ENCODE measurements around the gene ZNF836. TPM values are rescaled to one million over a fixed set of nuclear protein-coding genes. Genes with fewer than 3 reads are reported as not detected.

ZNF836 gene
- polyA plus RNA-seq = 13.2 and 24.5 TPM in 2 replicates
- 56.5 and 67.3 TPM in 2 replicates for polyA minus RNA-seq

DNA sequence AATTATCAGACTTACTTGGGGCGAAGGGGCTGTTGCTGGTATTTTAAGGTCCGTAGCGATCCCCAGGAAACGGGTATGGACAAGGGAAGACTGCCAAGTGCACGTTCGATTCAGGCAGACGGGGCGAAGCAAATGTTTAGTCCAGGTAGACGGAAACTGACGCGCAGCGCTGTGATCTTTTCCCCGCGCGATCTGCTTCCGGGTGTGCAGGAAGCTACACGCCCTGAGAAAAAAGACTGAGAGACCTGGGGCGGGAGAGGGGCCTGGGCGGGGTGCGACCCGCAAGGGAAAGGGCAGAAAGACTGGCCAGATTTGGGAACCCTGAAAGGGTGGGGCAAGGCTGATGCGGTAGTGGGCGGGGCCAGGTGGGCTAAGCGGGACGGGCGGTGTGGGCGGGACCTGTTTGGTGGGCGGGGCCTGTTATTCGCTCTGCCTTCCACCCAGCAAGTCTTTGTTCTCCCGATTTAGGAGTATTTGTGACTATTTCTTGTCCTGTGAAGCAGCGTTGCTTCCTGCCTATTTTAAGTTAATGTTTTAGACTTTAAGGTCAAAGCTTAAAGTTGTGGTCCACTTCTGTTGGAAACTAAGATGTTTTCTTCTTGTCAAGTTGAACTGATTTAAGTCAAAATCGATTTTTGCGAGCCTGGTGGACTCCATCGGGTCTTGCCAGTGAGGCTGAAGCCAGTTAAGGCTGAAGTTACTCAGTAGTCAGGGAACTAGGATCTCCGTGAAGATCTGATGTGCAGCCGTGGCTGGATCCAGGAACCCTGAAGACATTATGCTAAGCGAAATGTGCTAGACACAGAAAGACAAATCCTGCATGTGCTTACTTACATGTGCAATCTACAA, at the start of gene ZNF836:
TSS of gene ZNF836 (minus strand) at position 301 of the 849 bp plus-strand sequence. CDS start 3,549 bp downstream, outside the sequence.
- peak within 1 kb of the TSS; percentile 73 for H3K4me3 ChIP-seq (ENCODE audit: low read length)
- H3K9ac ChIP-seq (ENCODE audit: low read length) = peak within 1 kb of the TSS; percentile 84

DNA sequence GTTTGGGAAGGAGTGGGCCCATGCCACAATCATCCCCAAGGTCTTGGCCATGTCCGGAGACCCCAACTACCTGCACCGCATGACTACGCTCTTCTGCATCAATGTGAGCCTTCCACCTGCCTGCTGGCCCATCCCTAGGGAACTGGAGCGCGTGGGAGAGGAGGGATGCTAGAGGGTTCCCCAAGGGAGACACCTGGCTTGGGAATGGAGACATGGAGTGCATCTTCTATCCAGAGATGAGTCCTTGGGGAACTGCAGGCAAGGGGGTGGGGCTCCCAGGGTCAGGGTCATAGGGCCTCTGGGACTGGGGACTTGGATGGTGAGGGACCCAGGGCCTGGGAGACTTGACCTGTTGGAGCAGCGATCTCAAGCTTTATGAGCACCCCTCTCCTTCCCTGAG, 49.6 kb upstream of the ZNF836 start:
- no peaks in the 10 kb centered on the region for H3K79me2 ChIP-seq (replicated peaks; ENCODE audit: insufficient read depth, low read length)
- no peaks in the 10 kb centered on the region for H3F3A ChIP-seq (ENCODE audit: insufficient read depth, low read length, poor library complexity, severe bottlenecking)
- no peak overlapping the region for H3K27ac ChIP-seq (ENCODE audit: low read length)
- H4K20me1 ChIP-seq (ENCODE audit: insufficient read depth) = no peaks in the 10 kb centered on the region
- H3K9ac ChIP-seq (ENCODE audit: low read length) = no peak overlapping the region
- TF ChIP-seq POLR2AphosphoS5 (IDR thresholded peaks at IDR 0.05) (no peak), EZH2 (IDR thresholded peaks at IDR 0.05; ENCODE audit: borderline replicate concordance, insufficient read depth, low read length, poor library complexity, severe bottlenecking) (no peak), TAF1 (IDR thresholded peaks at IDR 0.05; ENCODE audit: low read depth) (no peak)
- H3K9me2 ChIP-seq (ENCODE audit: insufficient read depth, low read length) = no peaks in the 10 kb centered on the region
- H3K4me3 ChIP-seq (ENCODE audit: low read length) = no peak overlapping the region
- H3K36me3 ChIP-seq (ENCODE audit: insufficient read depth, low read length) = peaks cover 15% of the 10 kb centered on the region
- no peak overlapping the region for H2AFZ ChIP-seq (ENCODE audit: low read depth, low read length)
- no peaks in the 10 kb centered on the region for H3K27me3 ChIP-seq (ENCODE audit: insufficient read depth, low read depth, low read length)
- H3K9me3 ChIP-seq (ENCODE audit: low read length) = no peaks in the 10 kb centered on the region
- H3K4me2 ChIP-seq (ENCODE audit: low read length) = no peak overlapping the region

More for the DNA sequence above, at the start of gene ZNF836:
- peak within 1 kb of the TSS; percentile 88 for H2AFZ ChIP-seq (ENCODE audit: low read depth, low read length)
- no peaks in the 10 kb centered on the region for H3K9me2 ChIP-seq (ENCODE audit: insufficient read depth, low read length)
- no peaks in the 10 kb centered on the region for H3K9me3 ChIP-seq (ENCODE audit: low read length)
- peaks cover 6% of the 10 kb centered on the region for H3K79me2 ChIP-seq (replicated peaks; ENCODE audit: insufficient read depth, low read length)
- H3F3A ChIP-seq (ENCODE audit: insufficient read depth, low read length, poor library complexity, severe bottlenecking) = no peaks in the 10 kb centered on the region
- no peak for TF ChIP-seq EP300 (conservative IDR thresholded peaks at IDR 0.05; ENCODE audit: poor library complexity, severe bottlenecking)
- TF ChIP-seq, protein P1, sequence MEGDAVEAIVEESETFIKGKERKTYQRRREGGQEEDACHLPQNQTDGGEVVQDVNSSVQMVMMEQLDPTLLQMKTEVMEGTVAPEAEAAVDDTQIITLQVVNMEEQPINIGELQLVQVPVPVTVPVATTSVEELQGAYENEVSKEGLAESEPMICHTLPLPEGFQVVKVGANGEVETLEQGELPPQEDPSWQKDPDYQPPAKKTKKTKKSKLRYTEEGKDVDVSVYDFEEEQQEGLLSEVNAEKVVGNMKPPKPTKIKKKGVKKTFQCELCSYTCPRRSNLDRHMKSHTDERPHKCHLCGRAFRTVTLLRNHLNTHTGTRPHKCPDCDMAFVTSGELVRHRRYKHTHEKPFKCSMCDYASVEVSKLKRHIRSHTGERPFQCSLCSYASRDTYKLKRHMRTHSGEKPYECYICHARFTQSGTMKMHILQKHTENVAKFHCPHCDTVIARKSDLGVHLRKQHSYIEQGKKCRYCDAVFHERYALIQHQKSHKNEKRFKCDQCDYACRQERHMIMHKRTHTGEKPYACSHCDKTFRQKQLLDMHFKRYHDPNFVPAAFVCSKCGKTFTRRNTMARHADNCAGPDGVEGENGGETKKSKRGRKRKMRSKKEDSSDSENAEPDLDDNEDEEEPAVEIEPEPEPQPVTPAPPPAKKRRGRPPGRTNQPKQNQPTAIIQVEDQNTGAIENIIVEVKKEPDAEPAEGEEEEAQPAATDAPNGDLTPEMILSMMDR (IDR thresholded peaks at IDR 0.05; ENCODE audit: poor library complexity, severe bottlenecking) = no peak
- TF ChIP-seq RAD21 (conservative IDR thresholded peaks at IDR 0.05) = no peak
- no peak for TF ChIP-seq TAF1 (IDR thresholded peaks at IDR 0.05; ENCODE audit: low read depth)
- peak; percentile 1 for TF ChIP-seq SMC3 (conservative IDR thresholded peaks at IDR 0.05; ENCODE audit: poor library complexity)
- peak; percentile 72 for TF ChIP-seq POLR2AphosphoS5 (IDR thresholded peaks at IDR 0.05)
- TF ChIP-seq, protein P2, sequence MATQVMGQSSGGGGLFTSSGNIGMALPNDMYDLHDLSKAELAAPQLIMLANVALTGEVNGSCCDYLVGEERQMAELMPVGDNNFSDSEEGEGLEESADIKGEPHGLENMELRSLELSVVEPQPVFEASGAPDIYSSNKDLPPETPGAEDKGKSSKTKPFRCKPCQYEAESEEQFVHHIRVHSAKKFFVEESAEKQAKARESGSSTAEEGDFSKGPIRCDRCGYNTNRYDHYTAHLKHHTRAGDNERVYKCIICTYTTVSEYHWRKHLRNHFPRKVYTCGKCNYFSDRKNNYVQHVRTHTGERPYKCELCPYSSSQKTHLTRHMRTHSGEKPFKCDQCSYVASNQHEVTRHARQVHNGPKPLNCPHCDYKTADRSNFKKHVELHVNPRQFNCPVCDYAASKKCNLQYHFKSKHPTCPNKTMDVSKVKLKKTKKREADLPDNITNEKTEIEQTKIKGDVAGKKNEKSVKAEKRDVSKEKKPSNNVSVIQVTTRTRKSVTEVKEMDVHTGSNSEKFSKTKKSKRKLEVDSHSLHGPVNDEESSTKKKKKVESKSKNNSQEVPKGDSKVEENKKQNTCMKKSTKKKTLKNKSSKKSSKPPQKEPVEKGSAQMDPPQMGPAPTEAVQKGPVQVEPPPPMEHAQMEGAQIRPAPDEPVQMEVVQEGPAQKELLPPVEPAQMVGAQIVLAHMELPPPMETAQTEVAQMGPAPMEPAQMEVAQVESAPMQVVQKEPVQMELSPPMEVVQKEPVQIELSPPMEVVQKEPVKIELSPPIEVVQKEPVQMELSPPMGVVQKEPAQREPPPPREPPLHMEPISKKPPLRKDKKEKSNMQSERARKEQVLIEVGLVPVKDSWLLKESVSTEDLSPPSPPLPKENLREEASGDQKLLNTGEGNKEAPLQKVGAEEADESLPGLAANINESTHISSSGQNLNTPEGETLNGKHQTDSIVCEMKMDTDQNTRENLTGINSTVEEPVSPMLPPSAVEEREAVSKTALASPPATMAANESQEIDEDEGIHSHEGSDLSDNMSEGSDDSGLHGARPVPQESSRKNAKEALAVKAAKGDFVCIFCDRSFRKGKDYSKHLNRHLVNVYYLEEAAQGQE (IDR thresholded peaks at IDR 0.05; ENCODE audit: borderline replicate concordance) = peak; percentile 64
- TF ChIP-seq MXI1 (conservative IDR thresholded peaks at IDR 0.05; ENCODE audit: poor library complexity, severe bottlenecking) = peak; percentile 60
- no peak for TF ChIP-seq EZH2 (IDR thresholded peaks at IDR 0.05; ENCODE audit: borderline replicate concordance, insufficient read depth, low read length, poor library complexity, severe bottlenecking)
- H3K4me2 ChIP-seq (ENCODE audit: low read length) = peak within 1 kb of the TSS; percentile 89
- no peaks in the 10 kb centered on the region for H3K27me3 ChIP-seq (ENCODE audit: insufficient read depth, low read depth, low read length)
- H3K27ac ChIP-seq (ENCODE audit: low read length) = peak within 1 kb of the TSS; percentile 85
- peaks cover 9% of the 10 kb centered on the region for H3K36me3 ChIP-seq (ENCODE audit: insufficient read depth, low read length)
- H4K20me1 ChIP-seq (ENCODE audit: insufficient read depth) = no peaks in the 10 kb centered on the region
